ENCODE results near the gene COL4A2.

- TF ChIP-seq CTCF (IDR thresholded peaks at IDR 0.05), result no peak
- TF ChIP-seq POLR2A (IDR thresholded peaks at IDR 0.05), result no peak
These were observed 234.4 kb downstream of the COL4A2 start for GRCh38 chr13:110541526-110541920.
